PC-9 (cell line): ENCODE data around the gene CD84. TPM values are rescaled to one million over a fixed set of nuclear protein-coding genes. Genes with fewer than 3 reads are reported as not detected.

Experiments
- BruUV-seq: library from RNA; stranded (reverse); fragments of 400-500 nt; replicated peaks from 2 replicates; lab custom pipeline; 2021; lab: Mats Ljungman, UMichigan
- CTCF ChIA-PET: fragments of 300-600 bp; sonication (Branson Sonifier 250); formaldehyde crosslinking; loops from one replicate; lab custom pipeline; 2022; ENCODE audit warnings: antibody characterized with exemption; lab: Charles Lee
- POLR2A ChIA-PET: fragments of 300-600 bp; sonication (Branson Sonifier 250); formaldehyde crosslinking; loops from one replicate; lab custom pipeline; 2022; ENCODE audit warnings: antibody characterized with exemption; ENCODE audit not compliant: unreplicated experiment; lab: Charles Lee
- DNase-seq, 2 experiments: peaks; one replicate each; pipeline versions ENCODE4 v3.0.0 to v3.0.0-alpha.2; 2015 to 2022; ENCODE audit warnings: mixed read lengths in 1 of 2
- H2AFZ ChIP-seq: fragments of 200-600 bp; sonication (generic); 2 replicates; pipeline ENCODE4 v1.8.1; 2017; ENCODE audit warnings: antibody characterized with exemption
- H3F3A ChIP-seq: fragments of 200-600 bp; sonication (generic); 2 replicates; pipeline ENCODE4 v1.8.1; 2017; ENCODE audit warnings: antibody characterized with exemption, mild to moderate bottlenecking, low read depth; ENCODE audit not compliant: insufficient read depth
- H3K27ac ChIP-seq: fragments of 200-600 bp; sonication (generic); 2 replicates; pipeline ENCODE4 v1.6.1; 2016; ENCODE audit warnings: mixed run types
- H3K27me3 ChIP-seq: fragments of 200-600 bp; sonication (generic); 2 replicates; pipeline ENCODE4 v1.6.1; 2016; ENCODE audit warnings: low read depth, mixed run types; ENCODE audit not compliant: insufficient read depth
- H3K36me3 ChIP-seq: fragments of 200-600 bp; sonication (generic); 2 replicates; pipeline ENCODE4 v1.6.1; 2016; ENCODE audit warnings: low read depth, mixed run types
- H3K4me1 ChIP-seq: fragments of 200-600 bp; sonication (generic); replicated peaks from 2 replicates; pipeline ENCODE4 v1.6.1; 2016; ENCODE audit warnings: mixed run types; ENCODE audit not compliant: insufficient read depth
- H3K4me2 ChIP-seq: fragments of 200-600 bp; sonication (generic); 2 replicates; pipeline ENCODE4 v1.6.1; 2017; ENCODE audit warnings: mixed run types
- H3K4me3 ChIP-seq: fragments of 200-600 bp; sonication (generic); 2 replicates; pipeline ENCODE4 v1.6.1; 2016; ENCODE audit warnings: mixed run types
- H3K79me2 ChIP-seq: fragments of 200-600 bp; sonication (generic); 2 replicates; pipeline ENCODE4 v1.6.1; 2017; ENCODE audit warnings: low read depth, mixed run types
- H3K9me2 ChIP-seq: fragments of 200-600 bp; sonication (generic); 2 replicates; pipeline ENCODE4 v1.8.1; 2017; ENCODE audit warnings: mild to moderate bottlenecking; ENCODE audit not compliant: insufficient read depth
- H3K9me3 ChIP-seq: fragments of 200-600 bp; sonication (generic); 2 replicates; pipeline ENCODE4 v1.8.1; 2016; ENCODE audit warnings: low read depth; ENCODE audit not compliant: insufficient read depth
- H4K20me1 ChIP-seq: fragments of 200-600 bp; sonication (generic); 2 replicates; pipeline ENCODE4 v1.8.1; 2017; ENCODE audit not compliant: insufficient read depth
- CTCF ChIP-seq: fragments of 200-600 bp; sonication (generic); conservative IDR thresholded peaks from 2 replicates; pipeline ENCODE4 v1.6.1; 2017; ENCODE audit warnings: mixed run types, antibody characterized with exemption, mild to moderate bottlenecking, moderate library complexity
- EZH2 ChIP-seq: fragments of 200-600 bp; sonication (generic); IDR thresholded peaks from 2 replicates; pipeline ENCODE4 v1.8.0; 2017; ENCODE audit warnings: antibody characterized with exemption, low read depth
- intact Hi-C: fragments of 100-400 bp; cut with micrococcal nuclease; formaldehyde crosslinking; loops from one replicate; pipeline ENCODE4 v1.10.0; 2022; ENCODE audit not compliant: unreplicated experiment
- total RNA-seq: library from RNA; stranded (reverse); gene quantifications from 2 replicates; pipeline ENCODE4 v1.2.3, GENCODE V29; 2021

The CD84 gene
- total RNA-seq, 1 experiment from 2014 or later: not detected

DNA sequence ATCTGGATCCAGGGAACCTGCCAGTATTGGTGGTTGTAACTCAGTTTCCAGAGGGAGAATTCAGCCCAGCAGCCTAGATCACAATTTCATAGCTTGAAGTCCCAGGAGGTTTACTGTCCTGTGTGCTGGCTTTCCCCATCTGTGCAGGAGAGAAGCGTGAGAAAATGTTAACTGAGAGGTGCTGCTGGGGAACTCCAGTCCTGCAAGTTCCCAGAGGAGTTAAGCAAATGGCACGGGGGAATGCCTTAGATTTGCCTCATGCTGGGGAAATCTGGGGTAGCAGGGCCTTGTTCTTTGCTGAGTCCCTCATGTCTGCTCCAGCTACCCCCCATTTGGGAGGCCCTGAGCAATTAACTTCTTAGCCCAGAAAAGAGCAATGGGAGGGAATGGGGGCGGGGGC is 31.1 kb downstream of the CD84 start:
- Histone ChIP-seq H3K27me3 (no peaks in the 10 kb centered on the region), H3K27ac (no peak overlapping the region), H3K36me3 (no peaks in the 10 kb centered on the region), H2AFZ (no peak overlapping the region), H3K9me3 (no peaks in the 10 kb centered on the region), H4K20me1 (no peaks in the 10 kb centered on the region), H3K9me2 (no peaks in the 10 kb centered on the region), H3K79me2 (no peaks in the 10 kb centered on the region), H3K4me1 (no peaks in the 10 kb centered on the region), H3F3A (no peaks in the 10 kb centered on the region), H3K4me3 (no peak overlapping the region), H3K4me2 (no peak overlapping the region)
- POLR2A ChIA-PET: no interaction called here
- intact Hi-C loops: no loop called here
- BruUV-seq: no TSS peak
- TF ChIP-seq EZH2: no peak
- no peak for TF ChIP-seq CTCF
- CTCF ChIA-PET: no interaction called here
- no peak for DNase-seq

GRCh38 chr1:160547422-160547821 is 31.9 kb downstream of the CD84 start:
- no peak for DNase-seq
- no peaks in the 10 kb centered on the region for H3K4me1 ChIP-seq

DNA sequence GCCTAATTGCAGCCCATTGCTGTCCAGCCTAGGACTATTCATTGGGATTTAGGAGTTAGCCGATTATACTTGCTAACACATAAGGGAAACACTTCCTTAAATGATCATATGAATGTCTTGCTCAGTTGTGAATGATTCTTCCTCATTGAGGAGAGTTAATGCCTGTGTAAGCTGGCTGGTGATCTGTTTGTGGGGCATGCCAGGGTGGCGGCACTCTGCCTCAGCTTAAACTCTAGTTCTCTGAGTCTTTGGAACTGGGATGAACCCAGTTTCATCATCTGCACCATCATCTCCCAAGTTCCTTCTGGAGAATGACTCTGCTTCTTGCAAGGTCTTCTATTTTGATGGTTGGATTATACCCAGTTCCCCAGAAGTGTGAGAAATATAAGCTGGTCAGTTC is 32.4 kb downstream of the CD84 start:
- no TSS peak for BruUV-seq
- intact Hi-C loops: no loop called here

More at GRCh38 chr1:160547422-160547821, 31.9 kb downstream of the CD84 start:
- no TSS peak for BruUV-seq
- Histone ChIP-seq H3K4me3 (no peak overlapping the region), H2AFZ (no peak overlapping the region), H3K9me2 (no peaks in the 10 kb centered on the region), H3K4me2 (no peak overlapping the region), H3F3A (no peaks in the 10 kb centered on the region), H4K20me1 (no peaks in the 10 kb centered on the region), H3K36me3 (no peaks in the 10 kb centered on the region), H3K27me3 (no peaks in the 10 kb centered on the region), H3K79me2 (no peaks in the 10 kb centered on the region), H3K27ac (no peak overlapping the region), H3K9me3 (no peaks in the 10 kb centered on the region)
- ChIA-PET POLR2A (no interaction called here), CTCF (no interaction called here)
- no peak for TF ChIP-seq EZH2
- TF ChIP-seq CTCF: no peak
- intact Hi-C loops: no loop called here

More for the DNA sequence above, 32.4 kb downstream of the CD84 start:
- CTCF ChIA-PET: no interaction called here
- no peaks in the 10 kb centered on the region for H4K20me1 ChIP-seq
- no peak overlapping the region for H3K4me3 ChIP-seq
- no peaks in the 10 kb centered on the region for H3K36me3 ChIP-seq
- no peaks in the 10 kb centered on the region for H3K79me2 ChIP-seq
- no peaks in the 10 kb centered on the region for H3F3A ChIP-seq
- H2AFZ ChIP-seq: no peak overlapping the region
- H3K9me2 ChIP-seq: no peaks in the 10 kb centered on the region
- DNase-seq: no peak
- H3K27me3 ChIP-seq: no peaks in the 10 kb centered on the region
- POLR2A ChIA-PET: no interaction called here
- H3K27ac ChIP-seq: no peak overlapping the region
- H3K4me1 ChIP-seq: no peaks in the 10 kb centered on the region
- H3K9me3 ChIP-seq: no peaks in the 10 kb centered on the region
- no peak for TF ChIP-seq CTCF
- TF ChIP-seq EZH2: no peak
- H3K4me2 ChIP-seq: no peak overlapping the region
